SK-N-SH treated with all-trans-retinoic acid at 6 μM for 48 hours (cell line): ENCODE results near the gene CPSF4L.

Experiments used
- ATAC-seq: fragments of 200-7000 bp; cut with Tn5 transposase; 3 replicates; pipeline ENCODE4 v1.9.1; 2020; ENCODE audit warnings: mild to moderate bottlenecking, moderate library complexity
- ARNTL ChIP-seq: fragments of 450-650 bp; formaldehyde crosslinking; IDR thresholded peaks from 2 replicates; pipeline ENCODE4 v1.5.0; 2020; ENCODE audit warnings: low read depth, mild to moderate bottlenecking, moderate library complexity, borderline replicate concordance
- BACH2 ChIP-seq: fragments of 250-450 bp; sonication (Bioruptor Pico); IDR thresholded peaks from 2 replicates; pipeline ENCODE4 v1.9.0; 2021; ENCODE audit warnings: mild to moderate bottlenecking, borderline replicate concordance
- CREB5 ChIP-seq: fragments of 250-450 bp; sonication (Bioruptor Pico); IDR thresholded peaks from 2 replicates; pipeline ENCODE4 v1.5.1; 2020; ENCODE audit warnings: low read depth, mild to moderate bottlenecking, moderate library complexity
- CSDC2 ChIP-seq: fragments of 250-450 bp; sonication (Bioruptor Pico); IDR thresholded peaks from 2 replicates; pipeline ENCODE4 v1.5.0; 2020; ENCODE audit warnings: mild to moderate bottlenecking, moderate library complexity
- CSRNP3 ChIP-seq: fragments of 250-450 bp; sonication (Bioruptor Pico); IDR thresholded peaks from 2 replicates; pipeline ENCODE4 v1.5.1; 2021; ENCODE audit warnings: mild to moderate bottlenecking, moderate library complexity
- ESRRG ChIP-seq: fragments of 250-450 bp; sonication (Bioruptor Pico); IDR thresholded peaks from 2 replicates; pipeline ENCODE4 v1.6.1; 2021; ENCODE audit warnings: mild to moderate bottlenecking
- GLIS3 ChIP-seq: fragments of 250-450 bp; sonication (Bioruptor Pico); IDR thresholded peaks from 2 replicates; pipeline ENCODE4 v1.5.0; 2020; ENCODE audit warnings: mild to moderate bottlenecking, moderate library complexity
- ISL1 ChIP-seq: fragments of 250-450 bp; sonication (Bioruptor Pico); IDR thresholded peaks from 2 replicates; pipeline ENCODE4 v2.1.2; 2022; ENCODE audit warnings: mild to moderate bottlenecking, moderate library complexity
- OSR1 ChIP-seq: fragments of 250-450 bp; sonication (Bioruptor Pico); IDR thresholded peaks from 2 replicates; pipeline ENCODE4 v1.8.0; 2022; ENCODE audit warnings: moderate library complexity, mild to moderate bottlenecking, inconsistent platforms
- PATZ1 ChIP-seq: fragments of 250-450 bp; sonication (Bioruptor Pico); IDR thresholded peaks from 2 replicates; pipeline ENCODE4 v1.8.0; 2020; ENCODE audit warnings: mild to moderate bottlenecking, moderate library complexity, borderline replicate concordance
- POU6F1 ChIP-seq: fragments of 250-450 bp; sonication (Bioruptor Pico); IDR thresholded peaks from 2 replicates; pipeline ENCODE4 v1.8.0; 2021; ENCODE audit warnings: low read depth, mild to moderate bottlenecking, moderate library complexity, borderline replicate concordance
- PPARA ChIP-seq: fragments of 250-450 bp; sonication (Bioruptor Pico); IDR thresholded peaks from 2 replicates; pipeline ENCODE4 v1.5.0; 2020; ENCODE audit warnings: mild to moderate bottlenecking, borderline replicate concordance
- SNAI2 ChIP-seq: fragments of 250-450 bp; sonication (Bioruptor Pico); IDR thresholded peaks from 2 replicates; pipeline ENCODE4 v1.5.0; 2020; ENCODE audit warnings: mild to moderate bottlenecking, moderate library complexity
- TCF4 ChIP-seq: fragments of 250-450 bp; sonication (Bioruptor Pico); IDR thresholded peaks from 2 replicates; pipeline ENCODE4 v1.8.0; 2021; ENCODE audit warnings: mild to moderate bottlenecking, moderate library complexity, borderline replicate concordance
- TOX ChIP-seq: fragments of 250-450 bp; sonication (Bioruptor Pico); IDR thresholded peaks from 2 replicates; pipeline ENCODE4 v1.8.0; 2021; ENCODE audit warnings: mild to moderate bottlenecking, moderate library complexity, borderline replicate concordance
- TSHZ2 ChIP-seq: fragments of 250-450 bp; sonication (Bioruptor Pico); IDR thresholded peaks from 2 replicates; pipeline ENCODE4 v1.5.0; 2020; ENCODE audit warnings: mild to moderate bottlenecking, moderate library complexity
- ZC3H10 ChIP-seq: fragments of 250-450 bp; sonication (Bioruptor Pico); IDR thresholded peaks from 2 replicates; pipeline ENCODE4 v1.5.1; 2021; ENCODE audit warnings: mild to moderate bottlenecking, moderate library complexity
- ZFP3 ChIP-seq: fragments of 250-450 bp; sonication (Bioruptor Pico); IDR thresholded peaks from 2 replicates; pipeline ENCODE4 v1.5.0; 2020; ENCODE audit warnings: mild to moderate bottlenecking, moderate library complexity
- ZFP30 ChIP-seq: fragments of 450-650 bp; formaldehyde crosslinking; IDR thresholded peaks from 2 replicates; pipeline ENCODE4 v1.5.0; 2022; ENCODE audit warnings: mild to moderate bottlenecking, moderate library complexity
- ZNF565 ChIP-seq: fragments of 450-650 bp; formaldehyde crosslinking; conservative IDR thresholded peaks from 2 replicates; pipeline ENCODE4 v1.5.0; 2020; ENCODE audit warnings: low read depth, mild to moderate bottlenecking, moderate library complexity
- ZNF70 ChIP-seq: fragments of 450-650 bp; formaldehyde crosslinking; IDR thresholded peaks from 2 replicates; pipeline ENCODE4 v1.5.0; 2020; ENCODE audit warnings: mild to moderate bottlenecking, moderate library complexity
- ZNF8 ChIP-seq: fragments of 450-650 bp; formaldehyde crosslinking; IDR thresholded peaks from 2 replicates; pipeline ENCODE4 v1.5.0; 2020; ENCODE audit warnings: mild to moderate bottlenecking, moderate library complexity

Gene CPSF4L

GRCh38 chr17:73278465-73279453 is 17.1 kb upstream of the CPSF4L start:
- TF ChIP-seq ZNF70 (CRISPR knock-in tag) (no peak), PATZ1 (CRISPR knock-in tag) (no peak), TCF4 (CRISPR knock-in tag) (0 out of 2 replicates have a peak, but pooled peaks have one; percentile 33), ZC3H10 (CRISPR knock-in tag) (no peak), ZNF8 (CRISPR knock-in tag) (no peak), TOX (CRISPR knock-in tag) (no peak), GLIS3 (CRISPR knock-in tag) (no peak), ARNTL (CRISPR knock-in tag) (no peak), ISL1 (CRISPR knock-in tag) (peak; percentile 59), CSDC2 (CRISPR knock-in tag) (no peak), BACH2 (CRISPR knock-in tag) (no peak)
- ATAC-seq, result peak; percentile 76

GRCh38 chr17:73278049-73278464 is 16.4 kb upstream of the CPSF4L start:
- peak; percentile 51 for ATAC-seq
- TF ChIP-seq ZNF70 (CRISPR knock-in tag), result no peak
- no peak for TF ChIP-seq TOX (CRISPR knock-in tag)
- TF ChIP-seq GLIS3 (CRISPR knock-in tag), result no peak
- no peak for TF ChIP-seq OSR1 (CRISPR knock-in tag)
- TF ChIP-seq CSRNP3 (CRISPR knock-in tag), result no peak
- no peak for TF ChIP-seq CSDC2 (CRISPR knock-in tag)
- no peak for TF ChIP-seq ZC3H10 (CRISPR knock-in tag)
- TF ChIP-seq TSHZ2 (CRISPR knock-in tag), result no peak
- TF ChIP-seq ESRRG (CRISPR knock-in tag), result no peak
- TF ChIP-seq PPARA (CRISPR knock-in tag), result no peak
- TF ChIP-seq SNAI2 (CRISPR knock-in tag), result no peak
- no peak for TF ChIP-seq TCF4 (CRISPR knock-in tag)
- TF ChIP-seq BACH2 (CRISPR knock-in tag), result no peak
- no peak for TF ChIP-seq ZNF565
- TF ChIP-seq ISL1 (CRISPR knock-in tag), result no peak

- TF ChIP-seq ZNF70 (CRISPR knock-in tag) (no peak), PATZ1 (CRISPR knock-in tag) (no peak), CSDC2 (CRISPR knock-in tag) (no peak), POU6F1 (CRISPR knock-in tag) (no peak), TOX (CRISPR knock-in tag) (no peak), GLIS3 (CRISPR knock-in tag) (no peak), CREB5 (CRISPR knock-in tag) (no peak), ZFP30 (CRISPR knock-in tag) (no peak), ZFP3 (no peak)
- no peak for ATAC-seq
These were observed 12.8 kb upstream of the CPSF4L start for GRCh38 chr17:73274490-73274889.
